GM23248 (cell line): ENCODE measurements around the gene ATP5ME. TPM values are rescaled to one million over a fixed set of nuclear protein-coding genes. Genes with fewer than 3 reads are reported as not detected.

Experiments
- DNase-seq: peaks from one replicate; pipeline ENCODE4 v3.0.0-alpha.2; 2015
- H2AFZ ChIP-seq: fragments of 200-600 bp; sonication (generic); 2 replicates; pipeline ENCODE4 v1.6.1; 2016; ENCODE audit warnings: antibody characterized with exemption
- H3F3A ChIP-seq: fragments of 200-600 bp; sonication (generic); 2 replicates; pipeline ENCODE4 v1.6.1; 2016; ENCODE audit warnings: mild to moderate bottlenecking, antibody characterized with exemption, mixed run types; ENCODE audit not compliant: insufficient read depth
- H3K27ac ChIP-seq: fragments of 200-600 bp; sonication (generic); 2 replicates; pipeline ENCODE4 v1.5.1; 2016; ENCODE audit warnings: mild to moderate bottlenecking
- H3K27me3 ChIP-seq: fragments of 200-600 bp; sonication (generic); replicated peaks from 2 replicates; pipeline ENCODE4 v1.6.1; 2016; ENCODE audit warnings: mild to moderate bottlenecking; ENCODE audit not compliant: insufficient read depth
- H3K36me3 ChIP-seq: fragments of 200-600 bp; sonication (generic); 2 replicates; pipeline ENCODE4 v1.6.1; 2016; ENCODE audit warnings: low read depth, mild to moderate bottlenecking
- H3K4me1 ChIP-seq: fragments of 200-600 bp; sonication (generic); 2 replicates; pipeline ENCODE4 v1.6.1; 2016; ENCODE audit warnings: mild to moderate bottlenecking; ENCODE audit not compliant: insufficient read depth
- H3K4me2 ChIP-seq: fragments of 200-600 bp; sonication (generic); one replicate; pipeline ENCODE4 v1.6.1; 2016; ENCODE audit warnings: mild to moderate bottlenecking; ENCODE audit not compliant: unreplicated experiment
- H3K4me3 ChIP-seq: fragments of 200-600 bp; sonication (generic); 2 replicates; pipeline ENCODE4 v1.5.1; 2016; ENCODE audit warnings: mild to moderate bottlenecking
- H3K79me2 ChIP-seq: fragments of 200-600 bp; sonication (generic); 2 replicates; pipeline ENCODE4 v1.6.1; 2016; ENCODE audit warnings: mild to moderate bottlenecking; ENCODE audit not compliant: insufficient read depth
- H3K9ac ChIP-seq: fragments of 200-600 bp; sonication (generic); 2 replicates; pipeline ENCODE4 v1.6.1; 2016; ENCODE audit warnings: mild to moderate bottlenecking
- H3K9me2 ChIP-seq: fragments of 200-600 bp; sonication (generic); 2 replicates; pipeline ENCODE4 v1.6.1; 2016; ENCODE audit warnings: mixed run types, mild to moderate bottlenecking, moderate library complexity; ENCODE audit not compliant: insufficient read depth
- H3K9me3 ChIP-seq: fragments of 200-600 bp; sonication (generic); one replicate; pipeline ENCODE4 v1.6.1; 2017; ENCODE audit warnings: low read depth
- H4K20me1 ChIP-seq: fragments of 200-600 bp; sonication (generic); 2 replicates; pipeline ENCODE4 v1.6.0; 2016; ENCODE audit not compliant: insufficient read depth
- EZH2 ChIP-seq: fragments of 200-600 bp; sonication (generic); IDR thresholded peaks from 2 replicates; pipeline ENCODE4 v1.6.1; 2018; ENCODE audit warnings: antibody characterized with exemption, mild to moderate bottlenecking; ENCODE audit not compliant: insufficient read depth, poor library complexity, severe bottlenecking
- EZH2phosphoT487 ChIP-seq: fragments of 200-600 bp; sonication (generic); IDR thresholded peaks from 2 replicates; pipeline ENCODE4 v1.6.1; 2018; ENCODE audit warnings: antibody characterized with exemption, moderate library complexity, mild to moderate bottlenecking, low read depth; ENCODE audit not compliant: insufficient read depth
- WGBS, 2 experiments: methylation state at CpG; one replicate each; pipeline ENCODE4 v1.1.6; 2015 to 2017; ENCODE audit warnings: low lambda C conversion rate in 2 of 2, low coverage in 1 of 2; ENCODE audit errors: missing lambda C conversion rate in 2 of 2; 5-methylcytosine and 5-hydroxymethylcytosine counted together
- in situ Hi-C: fragments of 300-500 bp; cut with MboI; formaldehyde crosslinking; loops from 2 replicates; pipeline ENCODE4 v1.15.0; 2020
- polyA plus RNA-seq: library from polyadenylated mRNA; unstranded; fragments of >200 nt; fragmentation: Nextera tagmentation; extraction: Ambion mirVana; gene quantifications from 2 replicates; pipeline ENCODE4 v1.2.1, GENCODE V29; 2016
- total RNA-seq: library from RNA; depleted of rRNA; stranded (reverse); fragments of >200 nt; shearing (Covaris generic); gene quantifications from 2 replicates; pipeline ENCODE4 v1.2.3, GENCODE V29; 2014

ATP5ME gene
- total and polyA plus RNA-seq, 2 experiments from 2014 or later: 26.3 to 478 TPM

GRCh38 chr4:667545-667925 lies 6.5 kb downstream of the ATP5ME start:
- no peak for TF ChIP-seq EZH2
- no peak for TF ChIP-seq EZH2phosphoT487
- in situ Hi-C loops: no loop called here
- 58 to 62% methylated on average over 10 of the region's 10 CpGs for WGBS, 2 experiments

GRCh38 chr4:666822-667544 lies 7.1 kb downstream of the ATP5ME start:
- H3F3A ChIP-seq: no peaks in the 10 kb centered on the region
- H3K4me2 ChIP-seq: no peak overlapping the region
- no peaks in the 10 kb centered on the region for H3K27me3 ChIP-seq
- in situ Hi-C loops: no loop called here
- no peak overlapping the region for H2AFZ ChIP-seq
- H3K36me3 ChIP-seq: peaks cover 9% of the 10 kb centered on the region; the same call in 1 of the 2 replicates
- no peak overlapping the region for H3K9ac ChIP-seq
- no peaks in the 10 kb centered on the region for H4K20me1 ChIP-seq
- no peaks in the 10 kb centered on the region for H3K4me1 ChIP-seq
- H3K79me2 ChIP-seq: no peaks in the 10 kb centered on the region
- H3K4me3 ChIP-seq: no peak overlapping the region
- no peak overlapping the region for H3K27ac ChIP-seq
- 57 to 63% methylated on average over 19 to 26 of the region's 28 CpGs for WGBS, 2 experiments
- H3K9me3 ChIP-seq: no peaks in the 10 kb centered on the region
- H3K9me2 ChIP-seq: no peaks in the 10 kb centered on the region
- no peak for DNase-seq
- no peak for TF ChIP-seq EZH2phosphoT487
- TF ChIP-seq EZH2: no peak

More at GRCh38 chr4:667545-667925, 6.5 kb downstream of the ATP5ME start:
- Histone ChIP-seq H2AFZ (no peak overlapping the region), H3K4me1 (no peaks in the 10 kb centered on the region), H3K9ac (no peak overlapping the region), H3K9me2 (no peaks in the 10 kb centered on the region), H3K27ac (no peak overlapping the region), H3K36me3 (peaks cover 13% of the 10 kb centered on the region; the same call in 1 of the 2 replicates), H3K27me3 (no peaks in the 10 kb centered on the region), H4K20me1 (no peaks in the 10 kb centered on the region), H3K4me3 (no peak overlapping the region), H3K79me2 (no peaks in the 10 kb centered on the region), H3K9me3 (no peaks in the 10 kb centered on the region), H3K4me2 (no peak overlapping the region), H3F3A (no peaks in the 10 kb centered on the region)
- no peak for DNase-seq

GRCh38 chr4:666436-666810 lies 7.7 kb downstream of the ATP5ME start:
- Histone ChIP-seq H3K4me3 (no peak overlapping the region), H3K4me1 (no peaks in the 10 kb centered on the region), H4K20me1 (no peaks in the 10 kb centered on the region), H3K27ac (no peak overlapping the region), H3K9ac (no peak overlapping the region), H3K36me3 (peaks cover 4% of the 10 kb centered on the region; the same call in 1 of the 2 replicates), H3F3A (no peaks in the 10 kb centered on the region), H3K9me2 (no peaks in the 10 kb centered on the region), H3K27me3 (no peaks in the 10 kb centered on the region), H2AFZ (no peak overlapping the region), H3K79me2 (no peaks in the 10 kb centered on the region), H3K4me2 (no peak overlapping the region), H3K9me3 (no peaks in the 10 kb centered on the region)
- in situ Hi-C loops: no loop called here
- WGBS, 2 experiments: 67 to 71% methylated on average over 17 to 20 of the region's 22 CpGs
- no peak for DNase-seq
- TF ChIP-seq EZH2phosphoT487 (no peak), EZH2 (no peak)

GRCh38 chr4:665751-666435 lies 8.2 kb downstream of the ATP5ME start:
- no peaks in the 10 kb centered on the region for H4K20me1 ChIP-seq
- H3K4me3 ChIP-seq: no peak overlapping the region
- no peak overlapping the region for H3K4me2 ChIP-seq
- no peaks in the 10 kb centered on the region for H3F3A ChIP-seq
- DNase-seq: no peak
- in situ Hi-C loops: no loop called here
- 44% methylated on average over 20 to 21 of the region's 22 CpGs for WGBS, 2 experiments
- no peaks in the 10 kb centered on the region for H3K9me2 ChIP-seq
- H3K9ac ChIP-seq: no peak overlapping the region
- H3K79me2 ChIP-seq: no peaks in the 10 kb centered on the region
- H2AFZ ChIP-seq: no peak overlapping the region
- no peaks in the 10 kb centered on the region for H3K9me3 ChIP-seq
- no peaks in the 10 kb centered on the region for H3K36me3 ChIP-seq
- H3K4me1 ChIP-seq: no peaks in the 10 kb centered on the region
- TF ChIP-seq EZH2phosphoT487 (no peak), EZH2 (no peak)
- H3K27me3 ChIP-seq: no peaks in the 10 kb centered on the region
- H3K27ac ChIP-seq: no peak overlapping the region
